ENCODE measurements around the gene SPPL2C.

DNA sequence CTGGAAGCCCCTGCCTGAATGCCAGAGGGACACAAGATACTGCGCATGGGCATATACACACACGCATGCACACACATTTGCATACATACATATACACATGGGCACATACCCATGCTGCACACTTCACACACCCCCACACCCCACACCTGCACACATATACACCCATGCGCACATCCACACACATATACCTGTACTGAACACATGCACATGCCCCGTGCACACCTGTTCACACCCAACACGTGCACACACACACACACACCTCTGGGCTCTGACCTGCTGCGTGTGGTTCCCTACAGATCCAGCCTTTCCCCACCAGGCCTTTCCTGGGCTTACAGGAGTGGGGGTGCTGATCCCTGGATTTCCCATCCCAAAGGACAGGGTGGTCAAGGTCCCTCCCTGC, 6.3 kb downstream of the SPPL2C start:
- TF ChIP-seq, protein P1, sequence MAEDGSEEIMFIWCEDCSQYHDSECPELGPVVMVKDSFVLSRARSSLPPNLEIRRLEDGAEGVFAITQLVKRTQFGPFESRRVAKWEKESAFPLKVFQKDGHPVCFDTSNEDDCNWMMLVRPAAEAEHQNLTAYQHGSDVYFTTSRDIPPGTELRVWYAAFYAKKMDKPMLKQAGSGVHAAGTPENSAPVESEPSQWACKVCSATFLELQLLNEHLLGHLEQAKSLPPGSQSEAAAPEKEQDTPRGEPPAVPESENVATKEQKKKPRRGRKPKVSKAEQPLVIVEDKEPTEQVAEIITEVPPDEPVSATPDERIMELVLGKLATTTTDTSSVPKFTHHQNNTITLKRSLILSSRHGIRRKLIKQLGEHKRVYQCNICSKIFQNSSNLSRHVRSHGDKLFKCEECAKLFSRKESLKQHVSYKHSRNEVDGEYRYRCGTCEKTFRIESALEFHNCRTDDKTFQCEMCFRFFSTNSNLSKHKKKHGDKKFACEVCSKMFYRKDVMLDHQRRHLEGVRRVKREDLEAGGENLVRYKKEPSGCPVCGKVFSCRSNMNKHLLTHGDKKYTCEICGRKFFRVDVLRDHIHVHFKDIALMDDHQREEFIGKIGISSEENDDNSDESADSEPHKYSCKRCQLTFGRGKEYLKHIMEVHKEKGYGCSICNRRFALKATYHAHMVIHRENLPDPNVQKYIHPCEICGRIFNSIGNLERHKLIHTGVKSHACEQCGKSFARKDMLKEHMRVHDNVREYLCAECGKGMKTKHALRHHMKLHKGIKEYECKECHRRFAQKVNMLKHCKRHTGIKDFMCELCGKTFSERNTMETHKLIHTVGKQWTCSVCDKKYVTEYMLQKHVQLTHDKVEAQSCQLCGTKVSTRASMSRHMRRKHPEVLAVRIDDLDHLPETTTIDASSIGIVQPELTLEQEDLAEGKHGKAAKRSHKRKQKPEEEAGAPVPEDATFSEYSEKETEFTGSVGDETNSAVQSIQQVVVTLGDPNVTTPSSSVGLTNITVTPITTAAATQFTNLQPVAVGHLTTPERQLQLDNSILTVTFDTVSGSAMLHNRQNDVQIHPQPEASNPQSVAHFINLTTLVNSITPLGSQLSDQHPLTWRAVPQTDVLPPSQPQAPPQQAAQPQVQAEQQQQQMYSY (CRISPR knock-in tag; IDR thresholded peaks at IDR 0.05), result no peak
- TF ChIP-seq, protein P2, sequence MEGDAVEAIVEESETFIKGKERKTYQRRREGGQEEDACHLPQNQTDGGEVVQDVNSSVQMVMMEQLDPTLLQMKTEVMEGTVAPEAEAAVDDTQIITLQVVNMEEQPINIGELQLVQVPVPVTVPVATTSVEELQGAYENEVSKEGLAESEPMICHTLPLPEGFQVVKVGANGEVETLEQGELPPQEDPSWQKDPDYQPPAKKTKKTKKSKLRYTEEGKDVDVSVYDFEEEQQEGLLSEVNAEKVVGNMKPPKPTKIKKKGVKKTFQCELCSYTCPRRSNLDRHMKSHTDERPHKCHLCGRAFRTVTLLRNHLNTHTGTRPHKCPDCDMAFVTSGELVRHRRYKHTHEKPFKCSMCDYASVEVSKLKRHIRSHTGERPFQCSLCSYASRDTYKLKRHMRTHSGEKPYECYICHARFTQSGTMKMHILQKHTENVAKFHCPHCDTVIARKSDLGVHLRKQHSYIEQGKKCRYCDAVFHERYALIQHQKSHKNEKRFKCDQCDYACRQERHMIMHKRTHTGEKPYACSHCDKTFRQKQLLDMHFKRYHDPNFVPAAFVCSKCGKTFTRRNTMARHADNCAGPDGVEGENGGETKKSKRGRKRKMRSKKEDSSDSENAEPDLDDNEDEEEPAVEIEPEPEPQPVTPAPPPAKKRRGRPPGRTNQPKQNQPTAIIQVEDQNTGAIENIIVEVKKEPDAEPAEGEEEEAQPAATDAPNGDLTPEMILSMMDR (IDR thresholded peaks at IDR 0.05 in 2 of 3, conservative IDR thresholded peaks at IDR 0.05 in 1 of 3; ENCODE audit: control insufficient read depth in 2 of 3, extremely low read depth in 1 of 3, insufficient read depth in 1 of 3, low read depth in 3 of 3, low read length in 3 of 3), result no peak
- TF ChIP-seq EP300 (IDR thresholded peaks at IDR 0.05; ENCODE audit: borderline replicate concordance in 1 of 2, control insufficient read depth in 1 of 2, low read depth in 2 of 2, low read length in 2 of 2), result no peak
- TF ChIP-seq, protein P3, sequence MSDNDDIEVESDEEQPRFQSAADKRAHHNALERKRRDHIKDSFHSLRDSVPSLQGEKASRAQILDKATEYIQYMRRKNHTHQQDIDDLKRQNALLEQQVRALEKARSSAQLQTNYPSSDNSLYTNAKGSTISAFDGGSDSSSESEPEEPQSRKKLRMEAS (IDR thresholded peaks at IDR 0.05; ENCODE audit: low read depth, low read length), result no peak
- TF ChIP-seq, protein P4, sequence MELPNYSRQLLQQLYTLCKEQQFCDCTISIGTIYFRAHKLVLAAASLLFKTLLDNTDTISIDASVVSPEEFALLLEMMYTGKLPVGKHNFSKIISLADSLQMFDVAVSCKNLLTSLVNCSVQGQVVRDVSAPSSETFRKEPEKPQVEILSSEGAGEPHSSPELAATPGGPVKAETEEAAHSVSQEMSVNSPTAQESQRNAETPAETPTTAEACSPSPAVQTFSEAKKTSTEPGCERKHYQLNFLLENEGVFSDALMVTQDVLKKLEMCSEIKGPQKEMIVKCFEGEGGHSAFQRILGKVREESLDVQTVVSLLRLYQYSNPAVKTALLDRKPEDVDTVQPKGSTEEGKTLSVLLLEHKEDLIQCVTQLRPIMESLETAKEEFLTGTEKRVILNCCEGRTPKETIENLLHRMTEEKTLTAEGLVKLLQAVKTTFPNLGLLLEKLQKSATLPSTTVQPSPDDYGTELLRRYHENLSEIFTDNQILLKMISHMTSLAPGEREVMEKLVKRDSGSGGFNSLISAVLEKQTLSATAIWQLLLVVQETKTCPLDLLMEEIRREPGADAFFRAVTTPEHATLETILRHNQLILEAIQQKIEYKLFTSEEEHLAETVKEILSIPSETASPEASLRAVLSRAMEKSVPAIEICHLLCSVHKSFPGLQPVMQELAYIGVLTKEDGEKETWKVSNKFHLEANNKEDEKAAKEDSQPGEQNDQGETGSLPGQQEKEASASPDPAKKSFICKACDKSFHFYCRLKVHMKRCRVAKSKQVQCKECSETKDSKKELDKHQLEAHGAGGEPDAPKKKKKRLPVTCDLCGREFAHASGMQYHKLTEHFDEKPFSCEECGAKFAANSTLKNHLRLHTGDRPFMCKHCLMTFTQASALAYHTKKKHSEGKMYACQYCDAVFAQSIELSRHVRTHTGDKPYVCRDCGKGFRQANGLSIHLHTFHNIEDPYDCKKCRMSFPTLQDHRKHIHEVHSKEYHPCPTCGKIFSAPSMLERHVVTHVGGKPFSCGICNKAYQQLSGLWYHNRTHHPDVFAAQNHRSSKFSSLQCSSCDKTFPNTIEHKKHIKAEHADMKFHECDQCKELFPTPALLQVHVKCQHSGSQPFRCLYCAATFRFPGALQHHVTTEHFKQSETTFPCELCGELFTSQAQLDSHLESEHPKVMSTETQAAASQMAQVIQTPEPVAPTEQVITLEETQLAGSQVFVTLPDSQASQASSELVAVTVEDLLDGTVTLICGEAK (IDR thresholded peaks at IDR 0.05; ENCODE audit: borderline replicate concordance), result no peak
- no peak for TF ChIP-seq TCF7 (IDR thresholded peaks at IDR 0.05; ENCODE audit: borderline replicate concordance)
- no peak for TF ChIP-seq RCOR1 (conservative IDR thresholded peaks at IDR 0.05; ENCODE audit: low read depth, low read length)
- no peak for TF ChIP-seq GABPA (IDR thresholded peaks at IDR 0.05; ENCODE audit: low read depth)
- no peak for TF ChIP-seq POLR2AphosphoS5 (IDR thresholded peaks at IDR 0.05; ENCODE audit: low read length)
- TF ChIP-seq MEF2A (IDR thresholded peaks at IDR 0.05; ENCODE audit: insufficient read depth, low read depth, low read length), result no peak
- TF ChIP-seq TCF12 (IDR thresholded peaks at IDR 0.05; ENCODE audit: low read depth, low read length), result no peak
- no peak for TF ChIP-seq POLR2A (IDR thresholded peaks at IDR 0.05; ENCODE audit: low read depth, low read length)
- TF ChIP-seq NR2C1 (IDR thresholded peaks at IDR 0.05), result no peak
